OCI-LY1 (cell line): ENCODE results near the gene FOXN1.

Source experiments
- H2AFZ ChIP-seq: fragments of 200-600 bp; sonication (generic), shearing (Covaris generic); 2 replicates; pipeline ENCODE4 v1.6.0; 2014; ENCODE audit warnings: antibody characterized with exemption, mild to moderate bottlenecking, low read length
- H3F3A ChIP-seq: fragments of 200-600 bp; sonication (generic), shearing (Covaris generic); 2 replicates; pipeline ENCODE4 v1.6.0; 2014; ENCODE audit warnings: mild to moderate bottlenecking, antibody characterized with exemption, low read length, moderate library complexity; ENCODE audit not compliant: insufficient read depth
- H3K27ac ChIP-seq: fragments of 200-600 bp; sonication (generic); 2 replicates; pipeline ENCODE4 v1.5.1; 2014; ENCODE audit warnings: low read length, mixed run types, mild to moderate bottlenecking, low read depth; ENCODE audit not compliant: poor library complexity, severe bottlenecking
- H3K27me3 ChIP-seq: fragments of 200-600 bp; sonication (generic); 2 replicates; pipeline ENCODE4 v1.6.0; 2014; ENCODE audit warnings: antibody characterized with exemption, mild to moderate bottlenecking, low read length, moderate library complexity; ENCODE audit not compliant: insufficient read depth
- H3K36me3 ChIP-seq: fragments of 200-600 bp; sonication (generic); 2 replicates; pipeline ENCODE4 v1.6.1; 2014; ENCODE audit warnings: mild to moderate bottlenecking, antibody characterized with exemption, low read length, moderate library complexity, mixed read lengths; ENCODE audit not compliant: insufficient read depth
- H3K4me1 ChIP-seq: fragments of 200-600 bp; sonication (generic); 2 replicates; pipeline ENCODE4 v1.5.1; 2014; ENCODE audit warnings: mild to moderate bottlenecking, low read length, moderate library complexity; ENCODE audit not compliant: insufficient read depth, severe bottlenecking
- H3K4me2 ChIP-seq: fragments of 200-600 bp; sonication (generic), shearing (Covaris generic); 2 replicates; pipeline ENCODE4 v1.6.1; 2014; ENCODE audit warnings: low read length
- H3K4me3 ChIP-seq: fragments of 200-600 bp; sonication (generic); 2 replicates; pipeline ENCODE4 v1.5.1; 2014; ENCODE audit warnings: low read length, low read depth, mild to moderate bottlenecking, mixed read lengths; ENCODE audit not compliant: poor library complexity, severe bottlenecking
- H3K79me2 ChIP-seq: fragments of 200-600 bp; shearing (Covaris generic); 2 replicates; pipeline ENCODE4 v1.6.1; 2016; ENCODE audit warnings: mixed run types, low read length, mixed read lengths; ENCODE audit not compliant: insufficient read depth
- H3K9ac ChIP-seq: fragments of 200-600 bp; sonication (generic), shearing (Covaris generic); 2 replicates; pipeline ENCODE4 v1.6.1; 2014; ENCODE audit warnings: mild to moderate bottlenecking, low read length, mixed read lengths
- H3K9me2 ChIP-seq: fragments of 200-600 bp; sonication (generic), shearing (Covaris generic); 2 replicates; pipeline ENCODE4 v1.6.1; 2014; ENCODE audit warnings: low read depth, mild to moderate bottlenecking, low read length, mixed read lengths
- H3K9me3 ChIP-seq: fragments of 200-600 bp; shearing (Covaris generic); 2 replicates; pipeline ENCODE4 v1.6.1; 2014; ENCODE audit warnings: low read length, mixed read lengths
- H4K20me1 ChIP-seq: fragments of 200-600 bp; sonication (generic), shearing (Covaris generic); 2 replicates; pipeline ENCODE4 v1.6.0; 2016; ENCODE audit warnings: mild to moderate bottlenecking, low read length; ENCODE audit not compliant: insufficient read depth
- EZH2 ChIP-seq: fragments of 200-600 bp; sonication (generic), shearing (Covaris generic); IDR thresholded peaks from 2 replicates; pipeline ENCODE4 v1.8.0; 2017; ENCODE audit warnings: borderline replicate concordance, mixed run types, mild to moderate bottlenecking, antibody characterized with exemption, low read length, moderate library complexity, mixed read lengths
- TF ChIP-seq, protein P1 (sequence below): fragments of 200-600 bp; sonication (generic), shearing (Covaris generic); IDR thresholded peaks from 2 replicates; pipeline ENCODE4 v1.5.1; 2017; ENCODE audit warnings: mild to moderate bottlenecking, antibody characterized with exemption, low read length, moderate library complexity, mixed read lengths

The FOXN1 gene

DNA sequence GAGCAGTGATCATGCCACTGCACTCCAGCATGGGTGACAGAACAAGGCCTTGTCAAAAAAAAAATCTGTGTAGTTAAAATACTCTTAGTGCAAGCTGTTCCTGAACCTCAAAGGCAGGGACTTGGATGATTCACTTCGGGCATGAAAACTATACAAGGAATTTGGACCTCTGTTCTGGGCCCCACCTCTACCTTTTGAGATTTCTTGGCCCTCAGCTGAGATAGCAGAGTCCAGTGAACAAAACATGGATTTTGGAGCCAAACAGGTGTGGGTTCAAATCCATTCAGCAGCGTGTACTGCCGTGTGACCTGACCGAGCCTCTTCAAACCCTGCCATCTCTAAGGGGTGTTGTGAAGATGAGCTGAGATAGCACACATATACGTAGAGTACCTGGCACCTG, 25.9 kb upstream of the FOXN1 start:
- H3K4me1 ChIP-seq, result no peaks in the 10 kb centered on the region
- H3K4me3 ChIP-seq, result no peak overlapping the region
- no peaks in the 10 kb centered on the region for H3F3A ChIP-seq
- H3K9me2 ChIP-seq, result no peaks in the 10 kb centered on the region
- H2AFZ ChIP-seq, result no peak overlapping the region
- H3K27me3 ChIP-seq, result no peaks in the 10 kb centered on the region
- H3K4me2 ChIP-seq, result no peak overlapping the region
- H3K27ac ChIP-seq, result no peak overlapping the region
- H3K9ac ChIP-seq, result no peak overlapping the region
- H3K79me2 ChIP-seq, result no peaks in the 10 kb centered on the region
- no peaks in the 10 kb centered on the region for H4K20me1 ChIP-seq
- TF ChIP-seq EZH2, result no peak
- TF ChIP-seq, protein P1, sequence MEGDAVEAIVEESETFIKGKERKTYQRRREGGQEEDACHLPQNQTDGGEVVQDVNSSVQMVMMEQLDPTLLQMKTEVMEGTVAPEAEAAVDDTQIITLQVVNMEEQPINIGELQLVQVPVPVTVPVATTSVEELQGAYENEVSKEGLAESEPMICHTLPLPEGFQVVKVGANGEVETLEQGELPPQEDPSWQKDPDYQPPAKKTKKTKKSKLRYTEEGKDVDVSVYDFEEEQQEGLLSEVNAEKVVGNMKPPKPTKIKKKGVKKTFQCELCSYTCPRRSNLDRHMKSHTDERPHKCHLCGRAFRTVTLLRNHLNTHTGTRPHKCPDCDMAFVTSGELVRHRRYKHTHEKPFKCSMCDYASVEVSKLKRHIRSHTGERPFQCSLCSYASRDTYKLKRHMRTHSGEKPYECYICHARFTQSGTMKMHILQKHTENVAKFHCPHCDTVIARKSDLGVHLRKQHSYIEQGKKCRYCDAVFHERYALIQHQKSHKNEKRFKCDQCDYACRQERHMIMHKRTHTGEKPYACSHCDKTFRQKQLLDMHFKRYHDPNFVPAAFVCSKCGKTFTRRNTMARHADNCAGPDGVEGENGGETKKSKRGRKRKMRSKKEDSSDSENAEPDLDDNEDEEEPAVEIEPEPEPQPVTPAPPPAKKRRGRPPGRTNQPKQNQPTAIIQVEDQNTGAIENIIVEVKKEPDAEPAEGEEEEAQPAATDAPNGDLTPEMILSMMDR, result no peak
- no peaks in the 10 kb centered on the region for H3K9me3 ChIP-seq
- no peaks in the 10 kb centered on the region for H3K36me3 ChIP-seq

DNA sequence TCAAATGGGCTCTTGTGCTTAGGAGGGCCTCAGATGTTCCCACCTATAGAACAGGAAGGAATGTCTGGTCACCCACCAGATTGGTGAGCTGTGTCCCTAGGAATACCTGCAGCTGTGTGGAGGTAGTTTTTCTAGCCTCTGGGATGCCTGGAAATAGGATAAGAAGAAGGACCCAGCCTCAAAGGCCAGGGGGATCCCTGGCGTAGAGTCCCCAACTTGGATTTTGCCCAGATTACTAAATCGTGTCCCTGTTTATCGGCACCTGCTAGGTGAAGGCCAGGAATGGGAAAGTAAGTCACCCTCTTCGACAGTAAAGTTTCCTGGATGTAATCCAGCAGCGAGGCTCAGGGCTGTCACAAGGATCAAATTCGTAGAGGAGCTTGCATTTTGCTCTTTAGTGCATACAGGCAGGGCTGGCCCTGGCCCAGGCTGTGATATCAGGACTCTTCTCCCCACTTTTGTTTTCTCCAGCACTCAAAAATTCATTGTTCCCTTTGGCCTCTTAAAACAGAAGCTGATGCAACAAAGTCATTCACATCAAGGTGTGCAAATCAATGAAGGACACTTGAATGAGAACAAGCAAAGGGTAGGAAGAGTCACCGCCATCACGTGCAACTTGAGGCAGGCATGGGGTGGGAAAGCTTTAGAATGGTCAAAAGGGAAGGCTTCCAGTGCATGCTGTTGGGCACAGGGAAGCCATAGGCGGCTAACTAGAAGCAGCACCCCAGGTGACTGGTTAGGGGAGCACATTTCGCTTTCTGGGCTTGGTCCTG, 25.2 kb upstream of the FOXN1 start:
- Histone ChIP-seq H4K20me1 (no peaks in the 10 kb centered on the region), H3K27me3 (no peaks in the 10 kb centered on the region), H3K4me1 (no peaks in the 10 kb centered on the region), H3K79me2 (no peaks in the 10 kb centered on the region), H3K4me3 (no peak overlapping the region), H3K36me3 (no peaks in the 10 kb centered on the region), H3F3A (no peaks in the 10 kb centered on the region), H3K4me2 (no peak overlapping the region), H2AFZ (no peak overlapping the region), H3K9ac (no peak overlapping the region), H3K9me3 (no peaks in the 10 kb centered on the region), H3K27ac (no peak overlapping the region), H3K9me2 (no peaks in the 10 kb centered on the region)
- TF ChIP-seq EZH2, result no peak
- TF ChIP-seq, protein P1, result no peak

DNA sequence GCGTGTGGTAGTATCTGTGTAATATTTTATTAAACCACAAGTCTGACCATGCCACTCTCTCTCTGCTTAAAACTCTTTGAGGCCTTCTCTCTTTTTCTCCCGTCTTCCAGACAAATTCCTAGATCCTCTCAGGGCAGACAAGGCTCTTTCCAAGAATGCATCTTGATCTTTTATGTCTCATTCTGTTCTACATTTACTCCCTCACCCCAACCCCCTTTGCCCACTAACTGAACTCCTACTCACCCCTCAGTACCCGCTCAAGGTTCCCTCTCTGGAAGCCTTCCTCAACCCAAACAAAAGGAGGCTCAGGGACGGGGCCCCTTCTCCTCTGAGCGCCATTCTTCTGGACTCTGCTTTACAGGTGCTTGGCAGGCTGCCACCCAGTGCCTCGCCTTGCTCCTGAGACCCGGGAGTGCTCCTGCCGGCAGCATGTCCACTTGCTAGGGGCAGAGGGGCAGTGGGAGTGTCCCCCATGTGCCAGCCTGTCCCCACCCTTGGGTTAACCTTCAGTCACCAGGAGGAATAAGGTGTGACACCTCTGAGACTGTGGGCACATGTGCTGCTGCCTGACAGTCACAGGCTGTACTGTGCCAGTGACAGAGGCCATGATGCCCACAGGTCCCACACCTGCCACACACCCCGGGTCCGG, 23.5 kb upstream of the FOXN1 start:
- TF ChIP-seq EZH2, result no peak
- TF ChIP-seq, protein P1, result no peak
- Histone ChIP-seq H3K9ac (no peak overlapping the region), H3K27ac (no peak overlapping the region), H2AFZ (no peak overlapping the region), H4K20me1 (no peaks in the 10 kb centered on the region), H3K36me3 (no peaks in the 10 kb centered on the region), H3K79me2 (no peaks in the 10 kb centered on the region), H3K4me2 (no peak overlapping the region), H3K27me3 (no peaks in the 10 kb centered on the region), H3K9me2 (no peaks in the 10 kb centered on the region), H3K9me3 (no peaks in the 10 kb centered on the region), H3F3A (no peaks in the 10 kb centered on the region), H3K4me3 (no peak overlapping the region), H3K4me1 (no peaks in the 10 kb centered on the region)
